GM12864 (cell line): ENCODE data around the gene SLC5A8.
"Not testable (repeated sequence)": the region's sequence is repeated elsewhere in the genome, so short reads cannot be mapped to it uniquely, and the experiment has no call there.

Experiments used
- DNase-seq: peaks from one replicate; pipeline ENCODE4 v3.0.0-alpha.2; 2011; ENCODE audit warnings: low read depth
- H3K4me3 ChIP-seq: 2 replicates; pipeline ENCODE4 v1.5.1; 2011; ENCODE audit warnings: mild to moderate bottlenecking, low read depth, low read length, control low read depth
- CTCF ChIP-seq: IDR thresholded peaks from 2 replicates; pipeline ENCODE4 v1.5.1; 2011; ENCODE audit warnings: low read depth, mild to moderate bottlenecking, moderate library complexity, low read length, control low read depth, inconsistent platforms; ENCODE audit errors: missing control alignments

Gene SLC5A8

GRCh38 chr12:101174541-101174940, 35.5 kb downstream of the SLC5A8 start:
- no peak for TF ChIP-seq CTCF
- no peak overlapping the region for H3K4me3 ChIP-seq
- no peak for DNase-seq

DNA sequence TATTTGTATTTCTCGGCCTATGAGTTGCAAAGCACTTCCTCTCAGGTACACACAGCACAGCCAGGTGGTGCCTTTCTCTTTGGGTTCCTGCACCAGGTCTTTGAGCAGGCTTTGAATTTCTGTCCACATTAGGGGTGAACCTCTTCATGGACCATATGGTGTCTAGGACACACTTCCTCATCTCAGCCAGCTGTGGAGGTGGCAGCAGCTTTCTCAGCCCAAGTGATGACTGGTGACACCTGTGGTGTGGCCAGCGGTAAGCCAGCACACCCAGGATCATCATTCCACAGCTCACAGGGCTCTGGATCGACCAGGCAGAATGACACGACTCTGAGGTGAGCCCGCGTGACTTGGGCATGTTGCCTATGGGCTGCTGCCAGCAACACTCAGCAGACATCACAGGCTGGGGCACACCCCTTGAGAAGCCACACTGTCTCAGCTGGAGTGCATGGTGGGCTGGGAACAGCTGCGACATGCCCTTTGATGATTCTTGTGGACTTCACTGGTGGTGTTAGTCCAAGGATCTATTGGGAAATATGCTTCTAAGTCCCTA, 36.8 kb downstream of the SLC5A8 start:
- DNase-seq = no peak
- TF ChIP-seq CTCF = no peak
- no peak overlapping the region for H3K4me3 ChIP-seq

DNA sequence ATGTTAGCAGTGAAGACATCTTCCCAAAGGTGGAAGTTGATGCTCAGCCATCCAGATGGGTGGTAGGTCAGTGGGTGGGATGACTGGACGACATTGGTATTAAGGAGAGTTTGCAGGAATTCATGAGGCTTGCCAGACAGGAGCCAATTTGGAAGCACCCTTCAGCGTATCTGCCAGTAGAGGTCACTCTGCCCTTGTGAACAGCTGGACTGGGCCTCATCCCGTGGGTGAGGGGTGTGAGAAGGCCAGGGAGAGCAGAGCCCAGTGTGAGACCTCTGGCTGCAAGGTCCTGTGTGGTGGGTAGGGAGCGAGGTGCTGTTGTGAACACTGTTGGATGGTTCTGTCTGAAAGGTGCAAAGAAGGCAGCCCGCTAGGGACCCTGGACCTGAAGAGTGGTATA, 37.7 kb downstream of the SLC5A8 start:
- DNase-seq = no peak
- no peak for TF ChIP-seq CTCF
- no peak overlapping the region for H3K4me3 ChIP-seq

- no peak overlapping the region for H3K4me3 ChIP-seq
- TF ChIP-seq CTCF = no peak
- no peak for DNase-seq
Observed at GRCh38 chr12:101168001-101168400, 42.0 kb downstream of the SLC5A8 start.

DNA sequence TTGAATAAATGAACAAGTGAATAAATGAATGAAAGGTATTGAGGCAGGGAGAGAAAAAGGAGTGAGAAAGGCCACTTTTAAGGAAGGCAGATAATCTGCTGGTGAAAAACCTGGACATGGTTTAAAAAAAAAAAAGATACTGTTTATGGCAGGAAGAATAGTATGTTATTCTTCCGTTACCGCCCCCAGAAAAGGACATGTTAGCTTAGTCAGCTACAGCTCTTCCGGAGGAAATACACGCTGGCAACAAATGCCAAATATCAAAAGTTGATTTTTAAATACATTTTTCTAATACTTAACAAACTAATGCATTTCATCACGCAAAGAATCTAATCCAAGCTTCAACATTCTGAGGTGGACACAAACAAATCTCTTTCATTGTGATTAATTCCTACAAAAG, 43.2 kb downstream of the SLC5A8 start:
- TF ChIP-seq CTCF = no peak
- DNase-seq = no peak
- no peak overlapping the region for H3K4me3 ChIP-seq

DNA sequence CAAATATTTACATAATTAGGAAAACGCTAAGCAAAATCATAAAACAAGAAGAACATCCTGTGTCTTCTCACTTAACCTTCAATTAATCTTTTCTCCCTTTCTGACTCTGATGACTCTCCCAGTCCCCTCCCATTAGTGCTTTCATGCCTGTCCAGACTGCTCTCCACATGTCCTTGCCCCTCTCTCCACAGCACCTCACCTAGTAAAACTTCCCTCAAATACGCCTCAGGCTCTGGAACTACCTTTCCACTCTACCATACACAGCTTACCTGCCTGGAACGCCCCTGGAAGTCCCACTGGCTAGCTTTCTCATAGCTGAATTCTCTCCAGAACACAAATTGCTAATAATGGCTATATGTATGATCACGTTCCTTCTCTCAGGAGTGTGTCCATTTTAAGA, 44.7 kb downstream of the SLC5A8 start:
- no peak overlapping the region for H3K4me3 ChIP-seq
- DNase-seq = no peak
- TF ChIP-seq CTCF = no peak

- H3K4me3 ChIP-seq, DNase-seq: not testable (repeated sequence)
Observed at GRCh38 chr12:101145777-101146431, 64.1 kb downstream of the SLC5A8 start.
